GM19372 (cell line): ENCODE data around the gene OR10G6.
"Not testable (repeated sequence)": the region's sequence is repeated elsewhere in the genome, so short reads cannot be mapped to it uniquely, and the experiment has no call there.

Experiments
- ATAC-seq: cut with Tn5 transposase; IDR thresholded peaks from one replicate; pipeline ENCODE4 v1.9.1; 2021; ENCODE audit warnings: mild to moderate bottlenecking, low read depth, moderate library complexity; ENCODE audit not compliant: unreplicated experiment

Gene OR10G6, protein sequence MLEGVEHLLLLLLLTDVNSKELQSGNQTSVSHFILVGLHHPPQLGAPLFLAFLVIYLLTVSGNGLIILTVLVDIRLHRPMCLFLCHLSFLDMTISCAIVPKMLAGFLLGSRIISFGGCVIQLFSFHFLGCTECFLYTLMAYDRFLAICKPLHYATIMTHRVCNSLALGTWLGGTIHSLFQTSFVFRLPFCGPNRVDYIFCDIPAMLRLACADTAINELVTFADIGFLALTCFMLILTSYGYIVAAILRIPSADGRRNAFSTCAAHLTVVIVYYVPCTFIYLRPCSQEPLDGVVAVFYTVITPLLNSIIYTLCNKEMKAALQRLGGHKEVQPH

DNA sequence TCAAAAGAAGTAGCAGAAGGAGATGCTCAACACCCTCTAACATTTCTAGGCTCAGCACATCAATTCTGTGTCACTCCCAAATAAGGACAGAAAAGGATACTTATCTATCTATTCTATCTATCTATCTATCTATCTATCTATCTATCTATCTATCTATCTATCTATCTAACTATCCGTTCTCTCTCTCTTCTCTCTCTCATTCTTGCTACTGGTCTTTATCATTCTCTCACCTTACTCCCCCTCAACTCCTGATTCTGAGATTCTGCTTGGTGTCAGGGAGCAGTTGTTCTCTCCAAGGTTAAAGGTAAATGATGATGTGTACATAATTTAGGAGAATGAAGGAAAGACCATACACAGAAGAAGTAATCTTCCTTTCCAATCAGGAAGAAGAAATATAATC is at the start of gene OR10G6:
TSS of gene OR10G6 (minus strand) at position 43 of the 400 bp plus-strand sequence. CDS start at position 43, 0 bp downstream.
- no peak for ATAC-seq

DNA sequence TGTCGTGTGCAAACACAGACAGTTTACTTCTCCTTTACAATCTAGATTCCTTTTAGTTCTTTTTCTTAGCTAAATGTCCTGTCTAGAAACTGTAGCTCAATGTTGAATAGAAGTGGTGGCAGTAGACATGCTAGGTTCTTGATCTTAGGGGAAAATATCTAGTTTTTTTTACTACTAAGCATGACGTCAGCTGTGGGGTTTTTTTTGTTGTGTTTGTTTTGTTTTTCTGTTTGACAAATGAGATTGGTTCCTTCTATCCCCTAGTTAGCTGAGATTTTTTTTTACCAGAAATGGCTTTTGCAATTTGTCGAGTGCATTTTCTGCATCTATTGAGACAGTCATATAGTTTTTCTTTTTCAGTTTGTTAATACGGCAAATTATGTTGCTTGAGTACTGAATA is 48.5 kb upstream of the OR10G6 start:
- ATAC-seq, result no peak

DNA sequence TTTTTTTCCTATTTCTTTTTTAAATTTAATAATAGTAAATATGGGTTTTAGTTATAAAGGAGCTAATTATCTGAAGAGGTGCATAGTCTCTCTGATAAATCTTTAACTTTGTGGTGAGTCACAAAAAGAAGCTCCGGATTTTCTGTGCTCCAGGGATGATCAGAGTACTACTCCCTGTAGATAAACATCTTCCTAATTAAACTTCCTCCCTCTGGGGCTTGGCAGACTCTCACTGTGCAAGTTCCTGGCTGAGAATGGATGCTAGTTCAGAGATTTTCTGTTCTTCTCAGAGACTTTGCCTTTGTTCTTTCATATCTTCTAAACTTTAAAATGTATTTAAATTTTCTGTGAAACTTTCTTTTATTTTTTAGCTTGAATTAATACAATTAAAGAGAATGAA is 46.3 kb upstream of the OR10G6 start, which contains the start of gene OR10G7:
TSS of gene OR10G7 (minus strand) at position 72 of the 400 bp plus-strand sequence. CDS start 2,324 bp downstream, outside the sequence.
- ATAC-seq, result no peak

DNA sequence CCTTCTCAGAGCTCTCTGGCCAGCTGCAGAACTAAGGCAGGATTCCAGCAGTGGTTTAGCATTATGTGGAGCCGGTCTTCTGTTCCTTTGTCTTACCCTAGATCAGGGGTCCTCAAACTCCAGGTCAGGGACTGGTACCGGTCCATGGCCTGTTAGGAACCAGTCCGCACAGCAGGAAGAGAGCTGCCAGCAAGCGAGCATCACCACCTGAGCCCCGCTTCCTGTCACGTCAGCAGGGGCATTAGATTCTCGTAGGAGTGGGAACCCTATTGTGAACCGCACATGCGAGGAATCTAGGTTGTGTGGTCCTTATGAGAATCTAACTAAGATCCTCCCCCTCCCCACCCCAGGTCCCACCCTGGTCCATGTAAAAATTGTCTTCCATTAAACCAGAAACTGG is 44.6 kb upstream of the OR10G6 start:
- no peak for ATAC-seq

DNA sequence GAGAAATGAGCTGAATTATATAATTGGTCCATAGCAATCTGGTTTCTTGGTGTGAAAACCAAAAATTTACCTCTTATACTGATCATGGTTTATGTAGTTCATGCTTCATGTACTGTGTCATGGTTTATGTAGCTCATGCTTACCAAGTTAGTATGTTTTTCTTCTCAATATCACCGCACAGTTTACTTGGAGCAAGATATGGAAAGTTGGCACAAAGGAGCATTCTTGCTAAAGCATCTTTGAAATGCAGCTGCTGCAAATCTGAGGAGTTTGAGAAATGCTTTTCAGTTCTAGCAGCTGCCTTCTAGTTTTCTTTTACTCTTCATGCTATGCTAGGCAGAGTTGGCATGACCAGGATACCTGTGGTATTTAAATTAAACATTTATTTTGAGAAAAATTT is 41.7 kb upstream of the OR10G6 start:
- ATAC-seq, result no peak

DNA sequence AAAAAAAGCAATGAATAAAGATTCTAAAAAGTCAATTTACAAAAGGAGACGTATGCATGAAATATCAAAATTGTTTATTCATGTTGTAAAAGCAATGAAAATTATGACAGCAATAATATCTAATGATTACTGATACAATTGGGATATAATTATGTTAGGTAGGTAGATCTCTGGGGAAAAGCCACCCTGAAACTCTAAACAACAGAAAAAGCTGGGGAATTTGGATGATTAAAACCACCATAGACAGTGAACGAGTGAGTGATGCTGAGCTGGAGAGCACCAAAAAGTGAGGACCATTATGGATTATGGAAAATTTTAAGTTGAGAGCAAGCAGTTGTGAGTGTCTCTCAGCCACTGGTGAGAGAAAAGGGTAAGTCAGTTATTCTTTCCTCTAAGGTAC is 31.5 kb upstream of the OR10G6 start, which contains the start of gene OR10G8:
TSS of gene OR10G8 (plus strand) at position 301 of the 400 bp plus-strand sequence. CDS start 2,825 bp downstream, outside the sequence.
- ATAC-seq, result no peak

DNA sequence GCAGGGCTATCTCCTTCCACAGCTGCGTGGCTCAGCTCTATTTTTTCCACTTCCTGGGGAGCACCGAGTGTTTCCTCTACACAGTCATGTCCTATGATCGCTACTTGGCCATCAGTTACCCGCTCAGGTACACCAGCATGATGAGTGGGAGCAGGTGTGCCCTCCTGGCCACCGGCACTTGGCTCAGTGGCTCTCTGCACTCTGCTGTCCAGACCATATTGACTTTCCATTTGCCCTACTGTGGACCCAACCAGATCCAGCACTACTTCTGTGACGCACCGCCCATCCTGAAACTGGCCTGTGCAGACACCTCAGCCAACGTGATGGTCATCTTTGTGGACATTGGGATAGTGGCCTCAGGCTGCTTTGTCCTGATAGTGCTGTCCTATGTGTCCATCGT is 20.9 kb upstream of the OR10G6 start:
- not testable (repeated sequence) for ATAC-seq

DNA sequence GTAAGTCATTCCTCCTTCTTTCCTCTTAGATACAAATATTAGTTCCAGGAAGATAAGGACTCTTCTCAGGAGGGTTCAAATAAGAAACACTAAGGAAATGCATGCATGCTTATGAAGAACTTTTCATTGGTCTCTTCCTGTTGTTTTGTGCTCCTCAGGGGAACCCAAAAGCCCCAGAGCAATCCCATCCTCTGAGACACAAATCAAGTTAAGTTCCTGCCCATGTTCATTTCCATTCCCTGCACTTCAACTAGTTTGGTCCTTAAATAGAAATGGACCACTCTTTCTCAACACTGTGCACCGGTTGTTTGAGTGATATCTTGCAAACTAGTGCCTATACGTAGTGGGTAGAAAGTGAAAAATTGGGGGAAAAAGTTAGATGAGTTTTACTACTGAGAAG is 17.7 kb upstream of the OR10G6 start, which contains the start of gene OR10G4:
TSS of gene OR10G4 (plus strand) at position 301 of the 400 bp plus-strand sequence. CDS start 2,578 bp downstream, outside the sequence.
- ATAC-seq, result no peak

DNA sequence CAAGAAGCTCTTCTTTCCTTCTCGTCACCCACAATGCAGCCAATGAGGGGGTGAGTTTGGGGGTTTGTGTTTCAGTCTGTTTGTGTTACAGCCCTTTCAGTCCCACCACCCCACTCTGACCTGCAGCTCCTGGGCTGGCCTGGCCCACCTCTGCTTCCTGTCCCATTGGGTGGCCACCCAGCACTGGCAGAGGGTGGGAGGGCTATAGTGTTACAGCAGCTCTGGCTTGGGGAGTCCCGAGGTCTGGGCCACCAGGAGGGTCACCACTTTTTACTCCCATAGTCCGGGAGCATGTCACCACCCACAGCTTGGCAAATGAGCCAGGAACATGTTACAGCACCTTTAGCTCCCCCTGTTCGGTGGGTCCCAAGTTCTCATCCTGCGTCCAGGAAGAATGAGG is 15.7 kb downstream of the OR10G6 start:
- ATAC-seq, result no peak

DNA sequence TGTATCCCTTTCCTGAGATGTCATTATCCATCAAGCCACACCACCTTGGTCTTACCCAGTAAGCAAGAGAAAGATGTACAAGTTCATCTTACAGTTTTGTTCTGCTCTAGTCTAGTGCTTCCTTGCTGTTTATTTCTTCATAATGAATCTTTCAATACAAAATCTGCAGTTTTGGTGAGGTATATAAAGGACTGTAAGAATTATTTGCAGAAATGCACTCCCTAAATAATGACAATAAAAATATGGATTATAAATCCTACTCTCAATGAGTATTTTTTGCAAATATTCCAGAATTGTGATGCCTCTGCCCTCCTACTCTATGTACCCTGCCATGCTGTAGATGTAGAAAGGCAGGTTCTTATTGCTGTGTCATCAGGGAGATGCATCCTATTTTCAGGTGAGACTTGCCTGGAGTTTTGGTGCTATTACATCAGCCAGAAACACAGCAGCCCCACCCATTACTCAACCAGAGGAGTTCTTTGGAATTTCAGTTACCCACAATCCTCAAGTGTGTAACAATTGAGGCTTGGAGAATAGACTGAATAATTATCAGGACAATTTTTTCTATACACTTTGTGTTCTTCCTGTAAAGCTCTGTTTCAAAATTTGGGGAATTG is 17.1 kb downstream of the OR10G6 start, which contains the start of gene OR10S1:
TSS of gene OR10S1 (minus strand) at position 51 of the 617 bp plus-strand sequence. CDS start 117 bp downstream, outside the sequence.
- no peak for ATAC-seq

DNA sequence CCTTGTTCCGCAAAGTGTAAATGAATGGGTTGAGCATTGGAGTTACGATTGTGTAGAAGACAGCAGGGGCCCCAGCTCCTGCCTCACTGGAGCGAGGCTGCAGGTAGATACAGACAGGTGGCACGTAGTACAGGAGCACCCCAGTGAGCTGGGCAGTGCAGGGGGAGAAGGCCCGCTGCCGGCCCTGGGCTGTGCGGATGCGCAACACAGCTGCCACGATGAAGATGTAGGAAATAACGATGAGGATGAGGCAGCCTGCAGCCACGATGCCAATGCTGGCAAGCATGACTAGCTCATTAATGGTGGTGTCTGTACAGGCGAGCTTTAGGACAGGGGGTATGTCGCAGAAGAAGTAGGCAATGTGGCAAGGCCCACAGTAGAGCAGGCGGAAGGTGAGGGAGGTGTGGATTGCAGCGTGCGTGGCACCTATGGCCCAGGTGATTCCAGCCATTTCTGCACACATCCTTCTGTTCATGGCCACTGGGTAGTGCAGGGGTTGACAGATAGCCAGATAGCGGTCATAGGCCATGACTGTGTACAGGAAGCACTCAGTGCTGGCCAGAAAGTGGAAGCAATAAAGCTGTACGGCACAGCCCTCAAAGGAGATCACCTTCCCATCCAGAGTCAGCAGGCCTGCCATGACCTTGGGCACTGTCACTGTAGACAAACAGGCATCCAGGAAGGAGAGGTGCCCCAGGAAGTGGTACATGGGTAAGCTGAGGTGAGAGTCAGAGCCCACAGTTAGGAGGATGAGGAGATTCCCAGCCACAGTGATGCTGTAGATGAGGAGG is 18.0 kb downstream of the OR10G6 start:
- no peak for ATAC-seq

DNA sequence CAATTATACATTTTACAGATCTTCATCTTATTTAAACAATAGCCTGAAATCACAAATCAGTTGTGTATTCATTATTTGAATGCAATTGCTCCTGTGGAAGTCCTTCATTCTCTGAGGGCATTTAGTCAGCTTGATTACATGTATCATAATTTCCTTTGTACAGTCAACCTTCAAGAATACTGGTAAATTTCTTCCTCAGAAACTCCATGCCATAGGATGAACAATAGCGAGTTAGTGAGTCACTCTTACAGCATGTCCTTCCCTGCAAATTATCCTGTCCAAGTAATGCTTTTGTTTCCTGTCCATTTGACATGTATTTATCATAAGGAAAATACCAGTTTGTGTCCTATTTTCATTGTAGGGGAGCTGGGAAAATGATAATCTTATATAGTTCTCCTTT is 21.1 kb downstream of the OR10G6 start:
- ATAC-seq, result no peak

DNA sequence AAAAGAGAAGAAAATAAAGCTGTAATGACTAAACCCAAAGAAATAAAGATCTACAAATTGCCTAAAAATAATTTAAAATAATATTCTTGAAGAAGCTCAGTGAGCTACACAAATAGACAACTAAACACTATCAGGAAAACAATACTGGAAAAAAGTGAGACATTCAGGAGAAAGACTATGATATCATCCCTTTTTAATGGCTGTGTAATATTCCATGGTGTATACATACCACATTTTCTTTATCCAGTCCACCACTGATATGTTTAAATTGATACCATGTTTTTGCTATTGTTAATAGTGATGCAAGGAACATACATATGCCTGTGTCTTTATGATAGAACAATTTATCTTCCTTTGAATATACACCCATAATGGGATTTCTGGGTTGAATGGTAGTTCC is 38.2 kb downstream of the OR10G6 start:
- ATAC-seq, result no peak

DNA sequence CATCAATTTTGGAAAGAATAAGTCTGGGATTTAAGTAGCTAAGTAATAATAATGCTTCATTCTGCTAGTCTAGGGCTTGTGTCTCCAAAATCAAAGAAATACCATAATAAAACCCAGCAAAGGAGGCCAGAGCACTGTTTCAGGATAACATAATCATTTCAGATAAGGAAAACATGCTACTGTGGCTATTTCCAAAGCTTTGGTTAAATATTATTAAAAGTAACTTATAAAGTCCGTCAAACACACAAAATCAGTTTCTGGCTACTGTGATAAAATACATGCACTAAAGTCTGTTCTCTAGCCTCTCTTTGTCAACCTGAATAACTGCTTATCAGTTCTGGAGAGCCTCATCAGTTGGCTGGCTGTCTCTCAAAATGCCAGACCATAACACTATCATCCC is 49.8 kb downstream of the OR10G6 start:
- no peak for ATAC-seq
